DMS 273 treated with DMSO at 0.1 percent for 48 hours (cell line): ENCODE measurements around the gene SETD3.

ENCODE experiments used
- DNase-seq: peaks from one replicate; lab custom pipeline; 2025; lab: John Stamatoyannopoulos, UW

SETD3 gene

DNA sequence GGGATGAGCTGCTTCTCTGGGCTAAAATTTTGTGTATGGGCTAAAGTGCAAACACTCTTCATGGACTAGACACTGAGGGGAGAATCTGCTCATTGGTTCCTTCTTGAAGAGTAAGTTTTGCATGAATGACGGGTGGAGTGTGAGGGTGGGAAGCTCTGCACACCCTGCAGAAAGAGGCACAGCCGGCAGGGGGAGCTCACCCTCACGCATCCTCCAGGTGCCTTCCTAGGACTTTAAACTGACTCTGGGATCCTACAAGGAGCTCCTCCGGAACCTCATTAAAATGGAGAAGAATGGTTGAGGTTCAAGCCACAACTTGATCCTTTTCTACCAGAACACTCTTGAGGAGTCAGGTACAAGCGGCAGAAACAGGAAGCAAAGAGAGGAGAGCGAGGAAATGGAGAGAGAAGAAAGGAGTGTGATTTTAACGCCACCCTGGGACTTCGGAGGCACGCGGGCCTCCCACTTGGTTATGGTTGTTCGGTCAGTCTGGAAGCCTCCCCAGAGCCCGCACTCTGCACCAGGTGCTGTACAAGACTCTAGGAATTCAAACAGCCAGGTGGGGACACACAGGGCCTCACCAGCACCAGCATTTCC is 87.5 kb downstream of the SETD3 start:
- DNase-seq: no peak

DNA sequence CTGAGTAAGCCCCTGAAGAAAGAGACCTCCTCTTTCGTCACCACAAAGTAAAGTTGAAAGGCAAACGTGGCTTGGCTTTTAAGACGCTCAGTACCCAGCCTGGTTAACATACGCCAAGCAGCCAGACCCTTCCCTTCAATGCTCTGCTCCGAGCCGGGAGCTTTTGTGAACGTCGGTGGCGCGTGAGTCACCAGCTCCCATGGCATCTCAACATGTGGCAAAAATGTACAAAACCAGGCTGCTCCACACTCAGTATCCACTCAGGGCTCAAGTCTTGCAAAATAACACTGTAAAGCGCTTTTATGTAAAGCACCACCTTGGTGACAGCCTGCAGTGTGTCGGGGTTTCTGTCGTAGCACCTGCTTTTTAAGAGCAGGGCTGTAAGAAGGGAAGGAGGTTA is 89.0 kb downstream of the SETD3 start:
- no peak for DNase-seq

DNA sequence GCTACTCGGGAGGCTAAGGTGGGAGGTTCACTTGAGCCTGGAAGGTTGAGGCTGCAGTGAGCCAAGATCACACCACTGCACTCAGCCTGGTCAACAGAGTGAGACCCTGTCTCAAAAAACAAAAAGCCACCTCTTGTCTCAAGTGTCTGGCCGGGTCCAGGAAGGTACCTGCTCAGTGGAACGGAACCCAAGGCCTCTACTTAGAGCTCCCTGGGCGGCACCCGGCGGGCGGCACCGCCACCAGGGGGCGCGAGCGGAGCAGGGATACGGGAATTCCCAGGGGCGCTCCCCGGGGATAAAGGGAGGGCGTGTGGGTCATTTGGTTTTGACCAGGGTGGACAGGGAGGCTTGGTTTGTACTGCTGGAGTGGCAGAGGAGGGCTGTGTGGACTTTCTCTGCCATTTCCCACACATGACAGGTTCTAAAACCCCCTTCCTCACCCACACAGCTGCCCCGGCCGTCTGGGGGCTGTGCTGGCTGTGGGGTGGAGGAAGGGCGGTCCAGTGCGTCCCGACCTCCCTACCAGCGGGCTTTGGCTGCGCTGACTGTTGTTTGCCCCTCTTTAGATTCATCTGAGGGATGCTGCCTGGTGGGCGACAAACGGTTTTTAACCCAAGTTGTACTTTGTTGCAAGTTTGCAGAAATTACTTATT is 91.4 kb downstream of the SETD3 start:
- no peak for DNase-seq

DNA sequence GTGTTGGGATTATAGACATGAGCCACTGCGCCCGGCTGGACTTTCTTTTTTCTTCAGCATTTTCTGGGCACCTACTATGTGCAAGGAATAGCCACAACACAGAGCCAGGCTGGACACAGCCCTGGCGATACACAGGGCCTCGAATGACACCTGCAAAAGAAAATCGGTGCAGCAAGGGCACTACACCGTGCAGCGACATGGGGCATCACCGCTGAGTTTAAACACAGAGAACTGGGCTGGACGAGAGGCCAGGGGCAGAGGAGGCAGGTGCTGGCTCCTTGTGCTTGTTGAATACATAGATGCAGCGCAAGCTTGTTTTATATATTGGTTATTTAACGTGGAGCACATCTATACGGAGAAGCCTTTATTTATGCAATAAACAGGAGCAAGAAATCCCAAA is 92.4 kb downstream of the SETD3 start:
- DNase-seq: no peak

DNA sequence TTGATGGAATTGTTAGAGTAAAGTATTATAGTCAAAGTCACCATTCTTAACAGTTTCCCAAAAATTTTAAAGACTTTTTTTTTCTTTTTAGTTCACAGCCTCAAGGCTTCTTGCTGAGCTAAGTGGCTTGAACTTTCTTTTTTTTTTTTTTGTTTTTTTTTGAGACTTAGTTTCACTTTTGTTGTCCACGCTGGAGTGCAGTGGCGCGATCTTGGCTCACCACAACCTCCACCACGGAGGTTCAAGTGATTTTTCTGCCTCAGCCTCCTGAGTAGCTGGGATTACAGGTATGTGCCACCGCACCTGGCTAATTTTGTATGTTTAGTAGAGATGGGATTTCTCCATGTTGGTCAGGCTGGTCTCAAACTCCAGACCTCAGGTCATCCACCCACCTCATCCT is 92.8 kb downstream of the SETD3 start:
- no peak for DNase-seq

DNA sequence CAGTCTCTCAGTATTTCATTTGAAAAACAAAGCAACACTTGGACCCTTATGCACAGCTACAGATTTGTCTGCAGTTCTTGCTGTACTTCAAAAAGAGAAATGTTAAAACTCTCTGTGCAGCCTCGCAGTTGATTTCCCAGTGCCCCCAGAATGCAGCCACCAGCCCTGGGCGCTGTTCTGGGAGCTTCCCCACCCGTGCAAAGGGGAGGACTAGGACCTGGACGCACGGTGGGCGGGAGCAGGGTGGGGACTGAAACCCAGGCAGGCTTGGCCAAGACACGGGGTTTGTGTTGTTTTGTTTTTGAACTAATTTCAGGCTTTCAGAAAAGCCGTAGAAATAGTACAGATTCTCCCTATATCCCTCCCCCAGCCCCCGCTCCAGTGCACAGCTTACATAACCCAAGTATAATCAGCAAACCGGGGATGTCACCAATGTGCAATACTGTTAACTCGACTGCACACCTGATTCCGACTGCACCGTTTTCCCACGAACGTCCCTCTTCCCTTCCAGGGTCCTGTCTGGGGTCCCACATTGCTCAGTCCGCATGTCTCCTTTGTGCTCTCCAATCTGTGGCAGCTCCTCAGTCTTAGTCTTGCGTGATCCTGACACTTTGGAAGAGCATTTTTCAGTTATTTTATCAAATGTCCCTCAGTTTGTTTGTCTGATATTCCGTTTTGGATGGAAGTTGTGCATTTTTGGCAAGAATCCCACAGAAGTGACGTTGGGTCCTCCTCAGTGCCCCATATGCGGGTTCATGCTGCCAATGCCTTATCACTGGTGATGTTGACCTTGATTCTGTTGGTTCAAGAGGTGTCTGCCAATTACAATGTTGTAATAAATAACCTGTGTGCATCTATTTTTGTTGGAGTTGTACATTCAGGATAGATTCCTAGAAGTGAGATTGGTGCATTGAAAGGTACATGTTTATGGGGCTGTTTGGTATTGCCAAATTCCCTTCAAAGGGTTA is 95.9 kb downstream of the SETD3 start:
- DNase-seq: no peak

DNA sequence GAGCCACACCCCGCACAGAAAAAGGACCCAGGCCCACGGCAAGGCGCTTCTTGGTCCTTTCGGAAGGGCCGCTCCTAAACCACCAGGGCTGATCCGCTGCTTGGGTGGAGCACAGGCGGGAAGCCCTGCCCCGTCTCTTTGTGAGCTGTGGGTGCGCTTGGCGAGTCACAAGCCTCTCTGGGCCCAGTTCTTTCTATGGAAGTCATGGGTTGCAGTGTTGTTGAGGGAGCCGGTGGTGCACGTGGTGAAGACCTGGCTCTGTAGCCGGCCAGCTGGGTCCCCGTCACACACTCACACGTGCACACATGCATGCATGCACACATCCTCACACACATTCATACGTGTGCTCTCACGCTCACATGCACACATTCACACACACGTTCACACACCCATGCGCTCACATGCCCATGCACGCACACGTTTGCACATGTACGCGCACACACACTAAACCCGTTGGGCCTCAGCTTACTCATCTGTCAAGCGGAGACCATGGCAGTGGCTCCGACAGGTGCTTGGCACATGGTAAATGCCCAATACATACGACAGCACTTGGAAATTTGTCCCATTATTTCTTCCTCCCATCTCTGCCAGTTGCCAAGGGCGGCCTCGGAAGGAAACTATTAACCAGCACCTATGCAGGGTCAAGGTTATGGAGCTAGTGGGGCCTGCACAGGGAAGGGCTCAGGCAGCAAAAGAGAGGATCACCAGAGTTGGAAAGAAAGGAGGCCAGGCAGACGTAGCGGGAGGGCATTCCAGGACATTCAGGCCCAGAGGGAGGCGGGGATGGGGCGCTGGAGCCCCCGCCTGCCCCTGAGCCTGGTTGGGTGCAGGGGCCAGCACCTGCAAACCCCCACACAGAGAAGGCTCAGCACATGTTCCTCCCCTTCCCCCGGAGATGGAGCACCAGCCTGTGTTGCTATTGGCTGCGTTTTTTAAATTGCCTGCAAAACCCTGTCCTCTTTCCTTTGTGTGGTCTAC is 96.9 kb downstream of the SETD3 start:
- no peak for DNase-seq

DNA sequence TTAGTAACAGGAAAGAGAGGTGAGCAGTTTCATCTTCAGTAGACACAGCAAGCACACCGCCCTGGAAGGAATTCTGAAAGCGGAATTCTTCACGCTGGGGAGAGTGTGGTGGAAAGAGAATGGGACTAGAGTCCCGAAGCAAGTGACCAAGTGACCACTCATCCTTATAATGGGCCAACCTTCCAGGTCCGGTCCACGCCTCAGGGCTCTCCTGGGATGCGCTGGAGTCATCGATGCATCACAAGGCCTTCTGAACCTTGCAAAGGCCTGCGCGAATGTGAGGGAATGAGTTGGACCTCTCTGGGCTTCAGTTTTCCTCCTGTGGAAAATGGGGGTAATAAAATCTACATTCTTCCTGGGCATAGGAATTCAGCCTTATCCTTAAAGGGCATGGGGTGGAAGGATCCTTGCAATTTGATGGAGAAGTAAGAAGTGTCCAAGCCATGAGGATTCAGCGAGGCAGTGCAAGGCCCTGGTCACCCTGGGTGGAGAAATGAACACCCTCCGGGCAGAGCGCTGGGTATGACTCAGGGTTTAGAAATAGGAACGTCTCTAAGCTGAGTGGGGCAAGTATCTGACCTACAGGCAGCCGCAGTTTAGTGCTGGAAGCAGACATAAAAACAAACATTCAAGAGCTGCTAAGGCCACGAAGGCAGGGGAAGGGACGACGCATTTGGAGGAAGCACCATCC is 97.7 kb downstream of the SETD3 start:
- no peak for DNase-seq

DNA sequence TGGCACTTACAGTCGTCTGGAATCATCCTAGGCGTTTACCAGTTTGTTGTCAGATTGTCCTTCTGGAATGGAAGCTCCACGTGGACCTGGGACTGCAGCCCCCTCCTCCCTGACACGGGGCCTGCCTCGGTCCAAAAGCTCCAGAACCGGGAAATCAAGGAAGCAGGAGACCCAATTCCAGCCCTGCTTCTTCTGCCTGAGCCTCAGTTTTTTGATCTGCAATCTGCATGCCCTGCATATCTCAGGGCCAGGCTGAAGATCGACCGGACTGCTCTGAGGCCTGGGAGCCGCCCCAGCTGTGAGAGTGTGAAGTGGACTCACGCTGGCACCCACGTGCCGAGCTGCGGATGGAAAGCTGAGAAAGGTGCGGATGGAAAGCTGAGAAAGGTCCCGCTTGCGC is 98.6 kb downstream of the SETD3 start:
- no peak for DNase-seq

DNA sequence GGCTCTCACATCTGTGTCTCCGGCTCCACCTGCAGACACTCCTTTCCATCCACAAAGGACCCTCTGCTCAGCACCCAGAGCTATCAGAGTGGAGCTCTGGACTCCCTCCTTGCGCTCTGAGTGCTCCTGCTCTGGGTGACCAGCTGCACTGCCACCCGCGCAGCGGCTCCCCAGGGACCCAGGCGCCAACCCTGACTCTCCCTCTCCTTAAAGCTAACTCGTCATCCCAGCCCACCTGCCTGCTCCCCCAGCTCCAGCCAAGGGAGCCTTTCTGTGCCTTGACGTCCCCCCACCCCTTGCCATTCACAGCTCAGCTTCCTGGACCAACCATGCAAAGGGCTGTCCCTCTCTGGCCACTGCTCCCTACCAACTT is 99.0 kb downstream of the SETD3 start:
- DNase-seq: no peak

DNA sequence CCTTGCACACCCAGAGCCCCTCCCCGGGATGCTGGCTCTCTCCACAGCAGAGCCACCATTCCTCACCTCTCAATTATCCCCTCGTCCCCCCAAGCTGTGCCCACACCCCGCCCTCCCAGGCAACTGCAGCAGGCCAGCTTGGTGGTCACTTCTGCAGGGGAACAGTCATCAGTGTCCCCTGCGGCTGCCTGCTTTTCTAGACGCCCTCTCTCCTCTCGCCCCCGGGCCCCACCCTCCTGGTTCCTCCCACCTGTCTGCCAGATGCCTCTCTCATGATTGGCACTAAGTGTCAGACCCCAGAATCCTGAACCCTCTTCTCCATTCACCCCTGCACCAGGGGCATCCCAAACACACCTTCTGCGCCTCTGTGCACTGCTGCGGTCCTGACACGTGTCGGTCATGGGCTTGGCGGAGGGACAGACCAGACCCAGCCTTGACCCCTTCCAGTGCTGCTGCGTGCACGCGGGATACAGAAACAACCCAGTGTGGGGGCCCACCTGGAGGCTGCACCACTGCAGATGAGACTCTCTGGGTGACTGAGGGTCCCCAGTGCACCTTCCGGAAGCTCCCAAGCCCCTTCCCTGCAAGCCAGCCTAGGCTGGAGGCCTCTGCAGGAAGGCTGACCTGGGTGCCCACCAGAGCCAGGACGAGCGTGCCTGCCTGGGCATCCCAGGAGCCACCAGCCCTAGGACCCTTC is 99.5 kb downstream of the SETD3 start:
- DNase-seq: no peak

DNA sequence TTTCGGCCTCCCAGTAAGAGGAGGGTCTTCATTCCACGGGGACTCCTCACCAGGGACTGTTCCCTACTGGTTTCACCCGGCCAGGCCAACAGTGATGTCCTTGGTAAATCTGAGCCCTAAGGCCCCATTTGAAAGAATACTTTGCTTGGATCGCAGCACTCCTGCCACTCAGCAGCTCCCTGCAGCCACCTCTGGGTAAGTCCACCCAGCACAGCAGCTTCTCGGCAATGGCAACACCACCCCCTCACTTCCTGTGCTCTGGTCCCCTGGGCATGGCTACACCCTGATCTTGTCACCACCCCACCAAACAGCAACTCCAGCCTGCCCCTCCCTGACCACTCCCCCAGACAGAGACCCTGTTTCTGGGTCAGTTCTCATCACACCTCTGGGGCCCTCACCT is 100.3 kb downstream of the SETD3 start:
- DNase-seq: no peak

DNA sequence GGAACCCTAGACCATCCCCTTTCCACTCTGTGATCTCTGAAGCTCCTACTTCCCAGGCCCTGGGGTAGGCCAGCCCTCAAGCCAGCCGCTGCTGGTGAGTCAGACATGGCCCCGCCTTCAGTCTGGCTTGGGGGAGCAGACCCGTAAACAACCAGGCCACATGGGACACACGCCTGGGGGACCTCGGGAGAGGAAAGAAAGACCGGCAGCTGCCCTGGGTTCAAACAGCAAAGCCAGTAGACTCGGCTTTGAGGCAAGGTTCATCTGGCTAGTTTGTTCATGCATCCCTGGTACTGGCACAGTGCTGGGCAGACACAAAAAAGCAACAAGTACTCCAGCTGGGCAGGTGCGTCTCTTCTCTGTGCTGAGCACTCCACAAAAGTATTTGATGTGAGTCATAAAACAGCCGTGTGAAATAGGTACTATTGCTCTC is 101.9 kb downstream of the SETD3 start:
- no peak for DNase-seq

DNA sequence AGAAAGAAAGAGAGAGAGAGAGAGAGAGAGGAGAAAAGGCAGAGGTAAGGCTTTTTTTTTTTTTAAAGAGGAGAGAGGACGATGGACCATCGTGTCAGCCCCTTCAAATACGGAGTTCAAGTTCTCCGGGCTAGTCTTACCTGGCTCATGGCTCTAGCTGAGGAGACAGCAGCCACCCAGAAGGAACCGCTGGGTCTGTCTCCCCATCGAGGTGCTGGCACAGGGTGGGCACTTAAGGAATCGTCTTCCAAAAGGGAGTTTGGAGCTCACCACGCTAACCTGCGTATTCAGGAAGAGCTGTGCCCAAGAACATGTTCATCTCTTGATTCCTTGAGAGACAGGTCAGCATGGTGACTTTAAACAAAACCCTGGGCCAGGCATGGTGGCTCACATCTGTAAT is 102.7 kb downstream of the SETD3 start:
- no peak for DNase-seq

DNA sequence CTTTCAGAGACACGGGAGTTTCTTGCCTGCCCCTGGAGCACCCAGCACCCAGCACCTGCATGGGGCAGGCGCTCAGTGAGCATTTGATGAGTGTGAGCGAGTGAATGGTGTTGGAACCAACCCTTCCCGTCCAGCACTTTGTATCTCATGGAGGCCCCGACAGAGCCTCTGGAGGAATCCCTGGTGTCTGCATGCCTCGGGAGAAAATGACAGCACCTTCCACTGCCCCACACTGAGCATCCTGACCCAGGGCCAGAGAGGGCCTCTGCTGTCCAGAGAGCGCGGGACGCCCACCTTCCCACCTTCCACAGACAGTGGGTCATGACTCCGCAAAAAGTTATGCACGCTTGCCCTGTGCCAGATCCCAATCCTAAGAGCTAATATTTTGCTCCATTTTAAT is 105.7 kb downstream of the SETD3 start:
- DNase-seq: no peak

DNA sequence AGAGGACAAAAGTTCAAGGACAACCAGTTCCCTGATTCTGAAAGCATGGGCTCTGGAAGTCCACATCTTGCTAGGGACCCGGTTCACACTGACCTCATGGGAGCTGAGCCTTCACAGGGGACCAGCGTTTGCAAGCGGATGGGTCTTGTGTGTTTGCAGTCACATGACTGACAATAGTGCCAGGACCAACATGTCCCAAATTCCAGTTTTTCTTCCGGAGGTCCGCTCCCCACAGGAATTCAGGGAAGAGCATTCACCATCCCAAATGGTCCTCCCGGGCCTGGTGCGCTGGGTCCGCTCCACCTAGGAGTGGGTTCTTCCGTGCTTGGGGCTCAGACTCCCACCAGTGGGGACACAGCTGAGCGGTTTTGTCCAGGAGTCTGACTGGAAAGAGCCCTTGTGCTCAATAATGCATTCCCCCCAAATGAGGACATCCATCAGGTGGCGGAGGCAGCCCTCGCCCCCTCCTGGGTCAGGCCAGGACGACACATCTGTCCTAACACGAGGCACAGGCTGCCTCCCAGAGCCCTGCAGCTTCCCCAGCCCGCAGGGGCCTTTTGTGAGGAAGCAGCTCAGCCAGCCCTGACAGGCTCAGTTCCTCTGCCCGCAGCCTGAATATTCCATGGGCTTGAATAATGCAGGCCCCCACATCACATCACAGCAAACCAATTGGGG is 116.9 kb downstream of the SETD3 start:
- DNase-seq: no peak

DNA sequence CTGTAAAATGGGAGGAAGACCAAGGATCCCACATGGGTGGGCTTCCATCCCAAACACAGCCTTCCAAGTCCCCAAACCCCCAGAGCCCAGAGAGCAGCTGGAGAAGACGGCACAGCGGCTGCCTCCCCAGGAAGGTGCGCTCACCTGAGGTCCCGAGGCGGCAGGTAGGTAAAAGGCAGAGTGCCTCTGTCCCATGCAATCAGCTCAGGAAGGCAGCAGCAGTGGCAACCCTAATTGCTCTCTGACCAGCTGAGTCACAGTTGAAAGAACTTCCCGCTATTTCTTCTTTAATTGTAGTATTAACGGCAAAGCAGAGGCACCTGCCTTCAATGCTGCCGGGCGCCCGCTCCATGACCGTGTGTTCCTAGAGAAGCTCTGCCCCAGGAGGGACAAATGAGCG is 117.6 kb downstream of the SETD3 start:
- no peak for DNase-seq

DNA sequence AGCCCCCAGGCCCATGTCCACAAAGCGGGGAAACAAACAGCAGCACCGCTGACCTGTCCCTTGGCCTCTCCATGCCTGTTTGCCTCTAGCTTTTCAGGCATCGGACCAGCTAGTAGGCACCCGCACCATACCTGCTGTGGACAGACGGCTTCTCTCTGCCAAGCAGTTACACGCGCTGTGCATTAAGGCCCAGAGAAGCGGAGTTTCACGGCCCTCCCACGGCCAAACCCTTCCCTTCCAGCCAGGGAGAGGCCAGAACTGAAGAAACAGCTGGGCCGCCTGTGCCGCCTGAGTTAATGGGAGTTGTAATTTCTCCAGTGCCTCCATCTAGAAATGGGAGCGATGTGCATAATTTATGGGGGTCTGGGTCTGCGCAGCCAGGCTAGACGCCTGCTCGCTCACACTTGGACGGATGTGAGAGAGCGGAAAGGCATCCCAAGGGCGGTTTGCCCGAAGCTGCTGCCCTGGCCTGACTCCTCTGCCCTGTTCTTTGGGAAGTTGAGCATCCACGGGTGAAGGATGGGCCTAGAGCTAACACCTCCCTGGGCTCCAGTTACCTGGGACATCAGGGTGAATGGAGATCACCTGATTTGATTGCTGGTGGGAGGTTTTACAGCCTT is 119.0 kb downstream of the SETD3 start:
- DNase-seq: no peak

DNA sequence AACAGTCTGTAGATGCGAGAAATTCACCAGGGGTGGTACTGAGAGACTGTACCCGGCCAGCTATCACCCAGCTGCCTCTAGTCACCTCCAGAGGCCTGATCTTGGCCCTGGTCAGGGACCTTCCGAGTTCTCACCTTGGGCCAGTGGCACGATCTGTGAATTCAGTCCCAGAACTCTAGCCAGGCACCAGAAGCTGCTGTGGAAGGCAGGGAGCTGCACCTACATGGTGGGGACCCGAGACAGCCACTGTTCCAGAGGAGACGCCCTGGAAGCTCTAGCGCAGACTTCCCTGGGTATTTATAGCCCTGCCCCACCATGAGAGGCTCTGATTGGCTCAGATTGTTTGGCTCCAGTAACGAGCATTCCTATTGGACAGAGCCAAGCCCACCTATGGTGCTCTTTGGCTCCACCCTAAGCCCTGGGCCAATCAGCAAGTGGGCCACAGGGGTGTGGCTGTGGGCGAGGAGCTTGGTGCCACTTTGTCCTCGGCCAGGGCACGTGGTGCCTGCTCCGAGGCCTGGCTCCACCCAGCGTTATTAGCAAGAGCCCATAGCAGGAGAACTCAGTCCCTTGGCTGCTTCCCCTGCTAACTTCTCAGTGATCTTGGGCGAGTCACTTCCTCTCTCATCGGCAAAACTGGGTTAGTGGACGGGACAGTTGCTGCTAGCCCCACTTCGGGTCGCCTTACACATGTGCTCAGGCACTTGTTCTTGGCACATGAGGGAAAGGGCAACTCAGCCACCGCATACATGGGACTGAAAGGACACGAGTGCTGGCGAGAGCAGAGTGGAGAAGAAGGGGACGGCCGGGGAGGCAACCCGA is 119.7 kb downstream of the SETD3 start:
- no peak for DNase-seq
